Endothelial cell of umbilical vein (primary cell): ENCODE results near the gene SLC22A8. TPM values are rescaled to one million over a fixed set of nuclear protein-coding genes. Genes with fewer than 3 reads are reported as not detected.

ENCODE experiments used
- BruUV-seq: library from RNA; stranded (reverse); fragments of 400-500 nt; replicated peaks from 2 replicates; lab custom pipeline; 2021; lab: Mats Ljungman, UMichigan
- CTCF ChIA-PET: fragments of 300-600, 350-600 bp; sonication (Branson Sonifier 250); formaldehyde crosslinking; loops from one replicate; lab custom pipeline; 2021; ENCODE audit warnings: antibody characterized with exemption, inconsistent platforms; lab: Charles Lee
- POLR2A ChIA-PET: fragments of 300-600, 350-600 bp; sonication (Branson Sonifier 250); formaldehyde crosslinking; loops from one replicate; lab custom pipeline; 2021; ENCODE audit warnings: antibody characterized with exemption, inconsistent platforms; lab: Charles Lee
- DNase-seq: peaks from one replicate; pipeline ENCODE4 v3.0.0-alpha.2; 2011; ENCODE audit warnings: low read depth, low spot score
- FAIRE-seq: peaks from 2 replicates; lab custom pipeline; 2011; peaks lifted over from hg19 to GRCh38; lab: Jason Lieb, UNC
- H2AFZ ChIP-seq: 2 replicates; pipeline ENCODE4 v1.6.0; 2012; ENCODE audit warnings: low read depth, low read length, control low read depth, inconsistent platforms
- H3K27ac ChIP-seq: 2 replicates; pipeline ENCODE4 v1.5.1; 2011; ENCODE audit warnings: low read depth, mild to moderate bottlenecking, control low read depth, low read length, moderate library complexity; ENCODE audit not compliant: insufficient read depth
- H3K27me3 ChIP-seq, 2 experiments: 2 replicates each; pipeline versions ENCODE4 v1.6.0 to v1.6.1; 2011; ENCODE audit warnings: low read length in 2 of 2, mixed read lengths in 1 of 2; ENCODE audit not compliant: control insufficient read depth in 2 of 2, insufficient read depth in 2 of 2
- H3K36me3 ChIP-seq, 2 experiments: 2 replicates in 1 of 2; 3 replicates in 1 of 2; pipeline ENCODE4 v1.5.1; 2011; ENCODE audit warnings: low read length in 2 of 2, mild to moderate bottlenecking in 1 of 2, moderate library complexity in 1 of 2; ENCODE audit not compliant: control insufficient read depth in 2 of 2, insufficient read depth in 2 of 2; ENCODE audit errors: extremely low read depth in 1 of 2
- H3K4me1 ChIP-seq: 3 replicates; pipeline ENCODE4 v1.5.1; 2011; ENCODE audit warnings: mild to moderate bottlenecking, low read length; ENCODE audit not compliant: control insufficient read depth, insufficient read depth; ENCODE audit errors: extremely low read depth
- H3K4me2 ChIP-seq: 2 replicates; pipeline ENCODE4 v1.6.1; 2011; ENCODE audit warnings: low read length, control low read depth, mixed read lengths; ENCODE audit not compliant: insufficient read depth
- H3K4me3 ChIP-seq, 3 experiments: fragments of 200-600 bp in 1 of 3; sonication (generic), shearing (Covaris generic) in 1 of 3; replicated peaks in 1 of 3; 2 replicates each; pipeline ENCODE4 v1.5.1; 2011 to 2016; ENCODE audit warnings: control low read depth in 3 of 3, low read length in 3 of 3, mild to moderate bottlenecking in 2 of 3, inconsistent platforms in 1 of 3, low read depth in 1 of 3, moderate library complexity in 1 of 3; ENCODE audit not compliant: insufficient read depth in 1 of 3
- H3K79me2 ChIP-seq: 2 replicates; pipeline ENCODE4 v1.6.0; 2012; ENCODE audit warnings: low read length, inconsistent platforms; ENCODE audit not compliant: control insufficient read depth, insufficient read depth
- H3K9ac ChIP-seq: replicated peaks from 2 replicates; pipeline ENCODE3; 2011; ENCODE audit warnings: low read length, control low read depth; ENCODE audit not compliant: insufficient read depth; ENCODE audit errors: extremely low read depth
- H3K9me1 ChIP-seq: replicated peaks from 3 replicates; pipeline ENCODE4 v1.6.0; 2011; ENCODE audit warnings: mild to moderate bottlenecking, low read length; ENCODE audit not compliant: control insufficient read depth, insufficient read depth; ENCODE audit errors: extremely low read depth
- H3K9me3 ChIP-seq: replicated peaks from 2 replicates; pipeline ENCODE4 v1.5.1; 2012; ENCODE audit warnings: low read length, inconsistent platforms; ENCODE audit not compliant: control insufficient read depth, insufficient read depth
- H4K20me1 ChIP-seq: replicated peaks from 2 replicates; pipeline ENCODE3; 2011; ENCODE audit warnings: mild to moderate bottlenecking, low read length; ENCODE audit not compliant: control insufficient read depth, insufficient read depth; ENCODE audit errors: extremely low read depth
- CTCF ChIP-seq, 2 donors: IDR thresholded peaks; 1 replicate in 1 of 2; 2 replicates in 1 of 2; pipeline ENCODE4 v1.5.1; 2011; ENCODE audit warnings: low read length in 2 of 2, mild to moderate bottlenecking in 2 of 2, moderate library complexity in 2 of 2, control low read depth in 1 of 2, inconsistent platforms in 1 of 2, low read depth in 1 of 2; ENCODE audit not compliant: insufficient read depth in 1 of 2; ENCODE audit errors: extremely low read depth in 1 of 2
- EZH2 ChIP-seq: IDR thresholded peaks from 2 replicates; pipeline ENCODE4 v1.6.1; 2012; ENCODE audit warnings: borderline replicate concordance, low read depth, mild to moderate bottlenecking, moderate library complexity, low read length, inconsistent platforms; ENCODE audit not compliant: severe bottlenecking
- FOS ChIP-seq: IDR thresholded peaks from 2 replicates; pipeline ENCODE4 v1.6.1; 2011; ENCODE audit warnings: mild to moderate bottlenecking, low read length, moderate library complexity, borderline replicate concordance; ENCODE audit not compliant: insufficient read depth
- GATA2 ChIP-seq: IDR thresholded peaks from 2 replicates; pipeline ENCODE4 v1.7.0; 2011; ENCODE audit warnings: low read depth, mild to moderate bottlenecking, moderate library complexity, mixed read lengths, low read length; ENCODE audit not compliant: insufficient read length, insufficient read depth
- JUN ChIP-seq: IDR thresholded peaks from 2 replicates; pipeline ENCODE4 v1.6.1; 2011; ENCODE audit warnings: borderline replicate concordance, low read depth; ENCODE audit not compliant: insufficient read length, insufficient read depth
- MAX ChIP-seq: IDR thresholded peaks from 2 replicates; pipeline ENCODE4 v1.6.1; 2011; ENCODE audit not compliant: insufficient read depth, insufficient read length
- MYC ChIP-seq: IDR thresholded peaks from one replicate; pipeline ENCODE4 v1.6.1; 2011; ENCODE audit warnings: mild to moderate bottlenecking, low read depth, low read length
- POLR2A ChIP-seq: IDR thresholded peaks from 2 replicates; pipeline ENCODE4 v1.6.1; 2012; ENCODE audit warnings: low read depth, mild to moderate bottlenecking, control low read depth, low read length
- POLR2AphosphoS5 ChIP-seq: IDR thresholded peaks from 2 replicates; pipeline ENCODE4 v1.6.1; 2012; ENCODE audit warnings: low read depth, mild to moderate bottlenecking, control low read depth, low read length, moderate library complexity; ENCODE audit not compliant: insufficient read depth
- dilution Hi-C: fragments of 300-500 bp; cut with MboI; formaldehyde crosslinking; loops from one replicate; pipeline ENCODE4 v1.15.0; 2019; ENCODE audit warnings: low sequenced_read_pairs; ENCODE audit not compliant: extremely low pct_ligation_motif_present
- intact Hi-C: fragments of 100-400 bp; cut with micrococcal nuclease; formaldehyde crosslinking; loops from one replicate; pipeline ENCODE4 v1.10.0; 2022
- polyA plus RNA-seq, 4 experiments: library from polyadenylated mRNA; depleted of rRNA in 3 of 4; stranded (reverse) in 3 of 4; unstranded in 1 of 4; fragments of >200 nt; gene quantifications; 2 replicates each; pipeline versions ENCODE4 v1.2.1 to v1.2.3, GENCODE V29; 2011 to 2012; ENCODE audit warnings: missing spikeins in 1 of 4
- total RNA-seq: library from RNA; stranded (reverse); gene quantifications from 2 replicates; pipeline ENCODE4 v1.2.3, GENCODE V29; 2021

Gene SLC22A8
- total and polyA plus RNA-seq, 2 donors (not counting 3 experiments of a cell fraction or from before 2014, with no cell fraction given): not detected

GRCh38 chr11:63012839-63013238 lies 2.8 kb downstream of the SLC22A8 start:
- no peak for FAIRE-seq
- ChIA-PET POLR2A (no interaction called here), CTCF (interaction anchor here (0.6 to 2.0 kb wide), 3 partner anchors 37 to 104 kb away, joined by 3 to 6 read pairs (median 5); no protein-coding TSS in a partner anchor)
- no peak overlapping the region for H3K4me3 ChIP-seq
- H3K79me2 ChIP-seq: no peaks in the 10 kb centered on the region
- DNase-seq: no peak
- intact Hi-C loops: no loop called here
- no TSS peak for BruUV-seq
- H3K9me3 ChIP-seq: no peaks in the 10 kb centered on the region
- H3K4me2 ChIP-seq: no peak overlapping the region
- no peaks in the 10 kb centered on the region for H3K9me1 ChIP-seq
- H3K27me3 ChIP-seq: peaks cover 3% of the 10 kb centered on the region in 2 experiments
- H3K4me1 ChIP-seq: peaks cover 7% of the 10 kb centered on the region
- H2AFZ ChIP-seq: no peak overlapping the region
- no peak overlapping the region for H3K27ac ChIP-seq
- no peaks in the 10 kb centered on the region for H4K20me1 ChIP-seq
- dilution Hi-C loops: no loop called here
- TF ChIP-seq MAX (no peak), CTCF (IDR thresholded peaks at IDR 0.05; ENCODE audit: extremely low read depth in 1 of 2, insufficient read depth in 1 of 2, low read depth in 1 of 2, low read length in 2 of 2) (no peak), GATA2 (no peak), POLR2A (no peak), FOS (no peak), EZH2 (no peak), JUN (no peak), MYC (no peak), POLR2AphosphoS5 (no peak)
- H3K36me3 ChIP-seq: no peaks in the 10 kb centered on the region
- H3K9ac ChIP-seq: no peak overlapping the region
